ENCODE data around the gene WDR33.
"Not testable (repeated sequence)": the region's sequence is repeated elsewhere in the genome, so short reads cannot be mapped to it uniquely, and the experiment has no call there.

Gene WDR33

GRCh38 chr2:127810619-127811396, at the start of gene WDR33:
TSS of gene WDR33 (minus strand) at chr2:127811171. CDS start at chr2:127770981, 40,190 bp downstream.
- peak; percentile 84 for DNase-seq

DNA sequence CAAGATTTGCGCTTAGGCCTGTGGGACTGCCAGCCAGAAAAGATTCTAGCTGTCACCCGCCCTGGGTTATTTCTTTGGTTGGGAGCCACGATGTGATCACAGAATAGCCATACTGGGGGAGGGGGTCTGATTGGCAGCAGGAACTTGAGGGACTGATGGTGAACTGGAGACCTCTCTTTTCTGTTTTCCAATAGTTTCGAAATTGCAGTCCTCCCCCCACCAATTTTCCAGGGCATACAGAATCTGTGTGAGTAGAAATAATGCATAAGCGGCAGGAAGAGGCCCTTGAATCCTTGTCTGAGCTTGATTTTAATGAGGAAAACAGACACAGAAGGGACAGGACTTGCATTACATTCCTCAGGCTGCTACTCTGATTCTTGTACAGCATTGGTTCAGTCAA, 49.2 kb upstream of the WDR33 start:
- no peak for DNase-seq

- no peak for DNase-seq
Measured at GRCh38 chr2:127859712-127860085, 48.7 kb upstream of the WDR33 start.

- peak; percentile 13 for DNase-seq
Measured at GRCh38 chr2:127857265-127857808, 46.4 kb upstream of the WDR33 start.

DNA sequence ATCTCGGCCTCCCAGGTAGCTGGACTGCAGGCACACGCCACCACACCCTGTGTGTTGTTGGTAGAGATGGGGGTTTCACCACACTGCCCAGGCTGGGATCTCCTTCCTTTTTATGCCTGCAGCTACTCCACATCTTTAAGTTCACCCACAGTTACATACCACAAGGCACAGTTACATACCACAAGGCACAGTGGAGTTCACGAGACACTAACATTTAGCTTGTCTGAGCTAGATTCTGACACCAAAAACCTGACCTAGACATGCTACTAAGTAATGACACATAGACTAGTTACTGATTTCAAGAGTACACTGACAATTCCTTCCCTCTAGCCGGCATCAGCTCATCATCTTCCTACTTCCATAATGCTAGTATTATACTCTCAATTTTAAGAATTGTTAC, 42.7 kb upstream of the WDR33 start:
- DNase-seq: no peak

DNA sequence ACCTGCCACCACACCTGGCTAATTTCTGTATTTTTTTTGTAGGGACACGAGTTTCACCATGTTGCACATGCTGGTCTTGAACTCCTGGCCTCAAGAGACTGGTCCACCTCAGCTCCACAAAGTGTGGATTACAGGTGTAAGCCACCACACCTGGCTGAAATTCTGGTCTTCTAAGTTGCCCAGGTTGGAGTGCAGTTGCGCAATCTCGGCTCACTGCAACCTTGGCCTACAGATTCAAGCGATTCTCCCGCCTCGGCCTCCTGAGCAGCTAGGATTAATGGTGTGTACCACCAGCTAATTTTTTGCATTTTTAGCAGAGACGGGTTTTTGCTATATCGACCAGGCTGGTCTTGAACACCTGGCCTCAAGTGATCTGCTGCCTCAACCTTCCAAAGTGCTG, 41.4 kb upstream of the WDR33 start:
- DNase-seq: no peak

- no peak for DNase-seq
Measured at GRCh38 chr2:127847931-127848330, 37.0 kb upstream of the WDR33 start.

- no peak for DNase-seq
Measured at GRCh38 chr2:127844973-127845372, 34.0 kb upstream of the WDR33 start.

GRCh38 chr2:127843677-127844076, 32.7 kb upstream of the WDR33 start:
- DNase-seq: no peak

DNA sequence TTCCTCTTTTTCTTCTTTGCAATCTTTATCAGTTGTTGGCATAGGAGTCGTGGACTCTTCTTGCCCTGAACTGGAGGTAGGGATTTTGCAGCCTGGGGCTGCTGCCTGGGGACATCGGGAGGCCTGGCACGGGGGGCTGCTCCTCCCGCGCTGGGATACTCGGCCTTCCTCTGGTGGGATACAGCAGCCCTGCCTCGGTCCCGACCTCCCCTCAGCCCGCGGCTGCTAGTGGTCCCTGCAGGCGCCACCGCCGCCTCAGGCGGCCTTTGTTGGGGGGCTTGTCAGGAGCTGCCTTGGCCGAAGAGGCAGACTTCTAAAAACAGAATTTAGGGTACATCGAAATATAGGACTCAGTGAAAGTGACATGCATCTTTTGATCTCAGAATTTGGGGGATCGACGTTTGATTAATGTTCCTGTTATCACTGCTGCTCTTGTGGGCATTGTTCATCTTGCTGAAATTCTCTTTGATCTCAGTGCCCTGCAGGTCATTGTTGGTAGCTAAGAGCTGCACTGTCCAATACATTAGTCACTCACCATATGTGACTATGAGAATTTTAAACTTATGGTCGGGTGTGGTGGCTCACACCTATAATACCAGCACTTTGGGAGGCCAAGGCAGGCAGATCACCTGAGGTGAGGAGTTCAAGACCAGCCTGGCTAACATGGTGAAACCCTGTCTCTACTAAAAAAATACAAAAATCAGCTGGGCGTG, 30.7 kb upstream of the WDR33 start:
- DNase-seq: no peak

- DNase-seq: no peak
Measured at GRCh38 chr2:127840893-127841292, 29.9 kb upstream of the WDR33 start.

DNA sequence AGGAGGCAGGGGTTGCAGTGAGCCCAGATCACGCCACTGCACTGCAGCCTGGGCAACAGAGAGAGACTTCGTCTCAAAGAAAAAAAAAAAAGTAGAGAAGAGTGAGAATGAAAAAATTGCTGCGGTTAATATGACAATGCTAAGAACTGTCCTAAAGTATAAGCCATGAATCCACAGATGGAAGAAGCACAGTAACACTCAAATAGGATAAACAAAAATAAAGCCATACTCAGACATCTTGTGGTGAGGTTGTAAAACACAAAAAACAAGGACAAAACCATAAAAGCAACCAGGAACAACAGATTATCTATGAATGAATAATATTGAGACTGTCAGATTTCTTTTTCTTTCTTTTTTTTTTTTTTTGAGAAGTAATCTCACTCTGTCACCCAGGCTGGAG, 24.0 kb upstream of the WDR33 start:
- no peak for DNase-seq

DNA sequence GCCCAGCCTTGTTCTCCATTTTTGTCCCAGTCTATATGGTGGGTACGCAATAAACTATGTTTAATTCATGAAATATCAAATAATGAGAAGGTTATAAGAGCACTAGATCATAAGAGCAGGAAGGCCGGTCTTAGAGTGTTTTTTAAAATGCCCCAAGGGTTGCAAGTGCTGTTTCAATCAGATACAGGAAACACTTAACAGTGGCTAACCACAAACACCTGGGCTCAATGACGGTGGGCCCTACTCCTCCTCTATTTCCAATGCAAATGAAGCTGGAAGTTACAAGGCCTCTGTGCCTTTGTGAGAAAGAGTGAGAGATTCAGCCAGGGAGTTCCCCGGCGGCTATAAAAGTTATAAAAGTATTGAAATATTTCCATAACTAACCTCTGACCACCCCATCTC, 18.9 kb upstream of the WDR33 start:
- no peak for DNase-seq

GRCh38 chr2:127826708-127827107, 15.7 kb upstream of the WDR33 start:
- DNase-seq: not testable (repeated sequence)

DNA sequence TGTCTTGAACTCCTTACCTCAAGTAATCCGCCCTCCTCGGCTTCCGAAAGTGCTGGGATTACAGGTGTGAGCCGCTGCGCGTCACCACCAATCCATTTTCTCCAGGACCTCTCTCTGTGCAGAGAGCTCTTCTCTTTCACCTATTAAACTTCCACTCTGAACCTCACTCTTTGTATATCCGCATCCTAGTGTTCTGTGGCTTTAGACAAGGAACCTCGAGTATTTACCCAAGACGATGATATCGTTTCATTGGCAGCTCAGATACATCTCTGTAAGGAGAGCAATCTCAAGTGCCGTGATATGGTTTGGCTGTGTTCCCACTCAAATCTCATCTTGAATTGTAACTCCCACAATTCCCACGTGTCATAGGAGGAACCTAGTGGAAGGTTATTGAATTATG, 15.1 kb upstream of the WDR33 start:
- DNase-seq: no peak

DNA sequence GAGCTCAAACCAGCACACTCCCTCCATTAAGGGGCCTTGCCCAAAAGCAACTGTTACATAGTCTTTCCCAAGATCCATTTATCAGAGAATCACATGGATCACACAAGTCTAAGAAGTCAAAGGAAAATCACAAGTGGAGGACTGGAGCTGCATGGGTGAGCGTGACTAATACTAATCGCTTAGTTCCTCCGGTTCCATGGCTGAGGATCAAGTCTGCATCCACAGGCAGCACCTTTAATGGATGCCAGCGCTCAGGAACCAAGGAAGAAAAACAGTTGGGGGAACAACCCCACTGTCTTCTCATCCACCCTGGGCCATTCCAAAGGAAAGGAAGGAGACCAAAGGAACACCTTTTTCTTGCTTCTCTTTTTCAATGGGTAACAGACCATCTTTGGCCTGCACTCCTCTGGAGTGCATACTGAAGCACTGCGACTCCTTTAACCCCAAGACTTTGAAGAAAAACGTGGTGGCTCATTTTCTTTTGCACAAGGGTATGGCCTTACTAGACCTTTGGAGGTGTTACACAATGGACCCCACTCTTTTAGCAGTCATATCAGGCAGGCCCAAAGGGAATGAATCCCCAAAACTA, 9.2 kb upstream of the WDR33 start:
- no peak for DNase-seq

GRCh38 chr2:127818794-127819425, 7.9 kb upstream of the WDR33 start:
- DNase-seq: no peak

- no peak for DNase-seq
Measured at GRCh38 chr2:127818241-127818640, 7.3 kb upstream of the WDR33 start.

DNA sequence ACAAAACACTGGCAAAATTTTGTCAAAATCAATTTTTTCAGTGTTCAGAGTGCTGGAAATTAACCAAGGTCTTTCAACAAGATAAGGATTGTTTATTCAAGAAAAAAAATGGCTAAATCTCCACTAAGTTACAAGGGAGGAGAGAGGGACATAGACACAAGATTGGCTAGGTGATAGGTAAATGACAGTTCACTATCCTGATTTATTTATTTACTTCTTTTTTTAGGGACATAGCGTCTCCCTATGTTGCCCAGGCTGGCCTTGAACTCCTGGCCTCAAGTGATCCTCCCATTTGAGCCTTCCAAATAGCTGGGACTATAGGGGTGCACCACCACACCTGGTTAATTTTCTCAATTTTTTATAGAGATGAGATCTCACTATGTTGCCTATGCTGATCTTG, 3.7 kb upstream of the WDR33 start:
- DNase-seq: no peak

DNA sequence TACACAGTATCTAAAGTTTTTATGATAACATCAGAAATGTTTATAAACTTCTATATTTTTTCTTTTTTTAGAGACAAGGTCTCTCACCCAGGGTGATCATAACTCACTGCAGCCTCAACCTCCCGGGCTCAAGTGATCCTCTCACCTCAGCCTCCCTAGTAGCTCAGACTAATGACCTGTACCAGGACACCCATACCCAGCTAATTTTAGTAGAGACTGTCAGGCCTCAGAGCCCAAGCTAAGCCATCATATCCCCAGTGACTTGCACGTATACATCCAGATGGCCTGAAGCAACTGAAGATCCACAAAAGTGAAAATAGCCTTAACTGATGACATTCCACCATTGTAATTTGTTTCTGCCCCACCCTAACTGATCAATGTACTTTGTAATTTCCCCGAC, 1.5 kb upstream of the WDR33 start:
- not testable (repeated sequence) for DNase-seq

- DNase-seq: no peak
Measured at GRCh38 chr2:127811397-127812321, 688 bp upstream of the WDR33 start.

DNA sequence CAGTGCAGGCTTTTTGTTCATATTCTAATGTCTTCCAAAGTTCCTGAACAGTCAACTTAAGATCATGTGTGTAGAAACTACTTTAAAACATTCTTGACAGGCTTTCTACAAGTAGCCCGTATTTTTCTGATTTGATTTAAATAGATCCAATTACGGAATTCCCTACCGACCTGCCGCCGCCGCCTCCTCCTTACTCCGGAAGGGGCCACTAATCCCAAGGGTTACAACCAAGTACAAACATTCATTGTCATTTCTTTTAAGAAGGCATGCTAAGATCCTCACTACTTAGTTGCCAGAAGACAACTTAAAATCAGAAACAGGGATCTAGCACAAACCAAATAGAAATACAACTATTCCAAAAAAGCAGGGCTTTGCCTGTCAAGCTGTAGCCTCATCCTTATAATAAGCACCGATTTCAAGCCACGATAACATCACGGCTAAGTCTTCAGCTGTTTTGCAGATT, 784 bp downstream of the WDR33 start:
- DNase-seq: no peak

Data from HCEC 1CT (cell line).